HFF-Myc (cell line): Measurements from ENCODE around the gene TSR3.

Experiments
- DNase-seq: peaks from one replicate; pipeline ENCODE4 v3.0.0-alpha.2; 2011; ENCODE audit warnings: low read depth; ENCODE audit errors: extremely low read depth
- H3K4me3 ChIP-seq: replicated peaks from 2 replicates; pipeline ENCODE4 v1.5.1; 2011; ENCODE audit warnings: low read depth, mild to moderate bottlenecking, control low read depth, low read length
- TF ChIP-seq, protein P1 (sequence below): IDR thresholded peaks from 2 replicates; pipeline ENCODE4 v1.5.1; 2012; ENCODE audit warnings: mild to moderate bottlenecking, low read depth, low read length, control low read depth; ENCODE audit errors: missing control alignments

The TSR3 gene

DNA sequence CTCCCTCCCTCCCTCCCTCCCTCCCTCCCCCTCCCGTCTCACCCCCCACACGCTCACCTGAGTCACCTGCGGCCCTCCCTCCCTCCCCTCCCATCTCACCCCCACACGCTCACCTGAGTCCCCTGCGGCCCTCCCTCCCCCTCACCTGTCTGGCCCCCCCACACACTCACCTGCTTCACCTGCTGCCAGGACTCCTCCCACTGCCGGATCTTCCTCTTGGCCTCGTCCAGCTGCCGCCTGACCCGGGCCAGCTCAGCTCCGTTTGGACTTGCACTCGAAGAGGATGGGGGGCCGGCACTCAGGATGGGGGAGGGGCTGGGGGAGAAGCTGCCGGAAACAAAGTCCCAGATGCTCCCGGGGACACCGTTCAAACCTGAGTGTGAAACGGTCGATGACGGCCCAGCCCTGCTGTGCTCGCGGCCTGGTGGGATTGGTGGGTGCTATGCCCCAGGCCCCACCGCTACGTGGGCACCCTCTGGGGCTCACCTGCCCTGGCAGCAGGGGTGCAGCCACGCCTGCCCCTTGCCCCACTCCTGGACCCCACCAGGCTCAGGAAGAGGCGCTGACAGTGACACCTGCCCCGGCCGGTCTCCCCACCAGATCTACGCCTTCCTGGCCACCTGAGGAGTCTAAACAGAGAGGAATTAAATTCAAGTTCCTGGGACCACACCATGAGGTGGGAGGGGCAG lies 16.0 kb upstream of the TSR3 start:
- H3K4me3 ChIP-seq, result no peak overlapping the region
- TF ChIP-seq, protein P1, sequence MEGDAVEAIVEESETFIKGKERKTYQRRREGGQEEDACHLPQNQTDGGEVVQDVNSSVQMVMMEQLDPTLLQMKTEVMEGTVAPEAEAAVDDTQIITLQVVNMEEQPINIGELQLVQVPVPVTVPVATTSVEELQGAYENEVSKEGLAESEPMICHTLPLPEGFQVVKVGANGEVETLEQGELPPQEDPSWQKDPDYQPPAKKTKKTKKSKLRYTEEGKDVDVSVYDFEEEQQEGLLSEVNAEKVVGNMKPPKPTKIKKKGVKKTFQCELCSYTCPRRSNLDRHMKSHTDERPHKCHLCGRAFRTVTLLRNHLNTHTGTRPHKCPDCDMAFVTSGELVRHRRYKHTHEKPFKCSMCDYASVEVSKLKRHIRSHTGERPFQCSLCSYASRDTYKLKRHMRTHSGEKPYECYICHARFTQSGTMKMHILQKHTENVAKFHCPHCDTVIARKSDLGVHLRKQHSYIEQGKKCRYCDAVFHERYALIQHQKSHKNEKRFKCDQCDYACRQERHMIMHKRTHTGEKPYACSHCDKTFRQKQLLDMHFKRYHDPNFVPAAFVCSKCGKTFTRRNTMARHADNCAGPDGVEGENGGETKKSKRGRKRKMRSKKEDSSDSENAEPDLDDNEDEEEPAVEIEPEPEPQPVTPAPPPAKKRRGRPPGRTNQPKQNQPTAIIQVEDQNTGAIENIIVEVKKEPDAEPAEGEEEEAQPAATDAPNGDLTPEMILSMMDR, result no peak
- no peak for DNase-seq

DNA sequence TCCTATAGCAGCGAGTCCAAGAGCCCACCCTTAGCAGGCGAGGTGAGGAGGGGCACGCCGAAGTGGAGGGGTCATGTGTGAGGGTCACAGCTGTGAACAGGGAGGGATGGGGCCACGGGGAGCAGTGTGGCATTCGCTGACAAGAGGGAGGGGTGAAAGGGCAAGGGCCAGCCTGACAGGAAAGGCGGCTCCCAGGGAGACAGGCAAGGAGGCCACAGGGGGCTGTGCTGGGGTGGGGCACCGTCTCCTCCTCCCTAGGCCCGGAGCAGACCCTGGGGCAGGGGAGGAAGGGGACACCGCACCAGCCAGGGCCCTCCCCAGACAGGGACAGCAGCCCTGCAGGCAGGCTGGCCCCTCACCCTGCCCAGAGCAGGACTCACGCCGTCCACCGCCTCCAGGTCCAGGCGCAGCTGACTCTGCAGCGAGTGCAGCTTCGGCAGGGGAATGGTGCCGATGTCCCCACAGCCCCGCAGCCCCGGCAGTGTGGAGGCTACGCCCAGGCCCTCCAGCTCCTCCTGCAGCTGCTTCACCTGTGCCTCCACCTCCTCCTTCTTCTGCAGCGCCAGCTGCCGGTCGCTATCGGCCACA lies 15.1 kb upstream of the TSR3 start:
- H3K4me3 ChIP-seq, result no peak overlapping the region
- no peak for DNase-seq
- TF ChIP-seq, protein P1, result no peak

DNA sequence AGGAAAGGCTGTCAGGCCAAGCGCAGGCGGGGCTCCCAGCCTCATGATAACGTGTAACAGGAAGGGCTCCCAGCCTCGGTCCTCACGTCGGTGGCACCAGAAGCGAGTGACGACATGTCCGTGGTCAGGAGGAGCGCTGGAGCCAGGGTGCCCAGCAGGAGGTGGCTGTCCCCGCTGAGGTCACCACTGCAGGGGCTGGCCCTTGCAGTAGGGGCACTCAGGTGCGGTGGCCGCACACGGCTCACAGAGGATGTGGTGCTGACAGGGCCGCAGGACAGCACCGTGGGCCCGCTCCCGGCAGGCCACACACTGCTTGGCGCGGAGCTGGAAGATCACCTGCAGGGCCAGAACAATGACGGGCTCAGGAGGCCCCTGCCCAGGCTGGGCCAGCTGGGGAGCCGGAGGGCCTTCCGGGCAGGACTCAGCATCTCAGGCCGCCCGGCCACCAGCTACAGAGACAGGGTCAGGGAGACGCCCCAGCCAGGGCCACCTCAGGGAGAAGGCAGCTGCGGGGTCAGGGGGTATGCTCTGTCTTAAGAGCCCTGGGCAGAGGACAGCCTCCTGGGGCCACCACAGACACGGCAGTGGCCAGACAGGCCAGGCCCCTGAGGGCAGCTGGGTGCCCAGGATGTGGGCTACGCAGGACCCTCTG lies 14.5 kb upstream of the TSR3 start:
- H3K4me3 ChIP-seq, result no peak overlapping the region
- DNase-seq, result no peak
- TF ChIP-seq, protein P1, result no peak

DNA sequence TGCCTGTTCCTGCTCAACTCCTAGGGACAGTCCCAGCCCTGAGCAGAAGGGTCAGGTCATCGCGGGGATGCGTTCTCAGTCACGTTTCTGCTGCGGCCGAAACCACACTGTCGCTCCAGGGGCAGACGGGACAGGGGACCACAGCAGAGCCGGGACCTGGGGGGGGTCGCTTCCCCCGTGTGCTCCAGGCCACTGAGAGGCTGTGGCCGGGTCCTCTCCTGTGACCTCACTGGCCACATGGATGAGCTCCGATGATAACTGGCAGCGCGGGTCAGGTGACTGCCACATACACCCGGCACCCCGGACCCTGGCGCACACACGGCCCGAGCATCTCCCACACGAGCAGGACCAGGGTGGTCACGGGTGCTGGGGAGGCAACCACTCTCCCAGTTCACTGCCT lies 12.8 kb upstream of the TSR3 start:
- no peak overlapping the region for H3K4me3 ChIP-seq
- TF ChIP-seq, protein P1, result no peak
- DNase-seq, result no peak

DNA sequence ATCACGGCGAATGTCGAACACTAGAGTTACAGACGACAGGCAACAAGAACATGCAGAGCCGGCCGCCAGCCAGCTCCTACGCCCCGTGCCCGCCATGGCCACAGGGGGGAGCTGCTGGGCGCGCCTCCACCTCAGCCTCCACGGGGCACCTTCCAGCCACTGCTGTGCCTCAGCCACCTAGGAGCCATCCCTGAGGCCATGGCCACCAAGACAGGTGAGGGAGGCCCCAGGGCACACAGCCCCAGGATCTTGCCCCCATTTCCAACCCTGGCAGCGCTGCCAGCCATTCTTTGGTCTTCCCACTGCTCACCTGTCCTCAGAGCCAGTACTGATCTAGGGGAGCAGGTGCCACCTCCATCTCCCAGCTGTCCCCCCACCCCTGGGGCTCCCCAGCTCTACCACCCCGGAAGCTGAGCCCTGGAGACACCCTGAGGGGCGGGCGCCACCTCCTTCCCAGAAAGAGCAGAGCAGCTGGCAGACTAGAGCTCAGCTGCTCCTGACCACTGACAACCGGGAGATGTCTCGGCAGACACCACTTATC lies 11.9 kb upstream of the TSR3 start:
- no peak for DNase-seq
- no peak overlapping the region for H3K4me3 ChIP-seq
- TF ChIP-seq, protein P1, result peak; percentile 74

DNA sequence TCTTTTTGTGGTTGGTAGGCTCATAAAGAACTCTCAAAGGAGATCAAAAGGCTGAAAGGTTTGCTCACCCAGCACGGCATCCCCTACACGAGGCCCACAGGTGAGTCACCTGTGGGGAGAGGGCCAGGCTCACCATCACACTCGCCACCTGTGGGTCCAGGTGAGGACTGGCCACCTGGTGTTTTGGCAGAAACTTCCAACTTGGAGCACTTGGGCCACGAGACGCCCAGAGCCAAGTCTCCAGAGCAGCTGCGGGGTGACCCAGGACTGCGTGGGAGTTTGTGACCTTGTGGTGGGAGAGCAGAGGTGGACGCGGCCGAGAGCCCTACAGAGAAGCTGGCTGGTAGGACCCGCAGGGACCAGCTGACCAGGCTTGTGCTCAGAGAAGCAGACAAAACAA lies 11.1 kb upstream of the TSR3 start:
- no peak overlapping the region for H3K4me3 ChIP-seq
- DNase-seq, result no peak
- TF ChIP-seq, protein P1, result no peak
